Ishikawa (cell line): ENCODE data around the gene CMTM8.

Experiments
- CEBPB ChIP-seq: IDR thresholded peaks from 2 replicates; pipeline ENCODE4 v1.6.1; 2012
- CREB1 ChIP-seq: IDR thresholded peaks from 2 replicates; pipeline ENCODE4 v1.6.1; 2012; ENCODE audit warnings: low read depth
- EGR1 ChIP-seq: IDR thresholded peaks from 2 replicates; pipeline ENCODE4 v1.6.1; 2012
- EP300 ChIP-seq: IDR thresholded peaks from 2 replicates; pipeline ENCODE4 v1.6.1; 2012; ENCODE audit warnings: borderline replicate concordance
- FOXM1 ChIP-seq: IDR thresholded peaks from 2 replicates; pipeline ENCODE4 v1.6.1; 2012; ENCODE audit warnings: low read depth, borderline replicate concordance
- MAX ChIP-seq: IDR thresholded peaks from 2 replicates; pipeline ENCODE4 v1.6.1; 2012
- NFIC ChIP-seq: IDR thresholded peaks from 2 replicates; pipeline ENCODE4 v1.6.1; 2012
- RAD21 ChIP-seq: IDR thresholded peaks from 2 replicates; pipeline ENCODE4 v1.6.1; 2012; ENCODE audit warnings: low read depth
- REST ChIP-seq: IDR thresholded peaks from 2 replicates; pipeline ENCODE4 v1.6.1; 2012; ENCODE audit warnings: low read depth, mild to moderate bottlenecking
- TAF1 ChIP-seq: IDR thresholded peaks from 2 replicates; pipeline ENCODE4 v1.6.1; 2012; ENCODE audit warnings: low read depth, mild to moderate bottlenecking
- TCF12 ChIP-seq: IDR thresholded peaks from 2 replicates; pipeline ENCODE4 v1.6.1; 2012; ENCODE audit warnings: low read depth
- TEAD4 ChIP-seq: IDR thresholded peaks from 2 replicates; pipeline ENCODE4 v1.6.1; 2012
- USF1 ChIP-seq: IDR thresholded peaks from 2 replicates; pipeline ENCODE4 v1.6.1; 2012
- YY1 ChIP-seq: IDR thresholded peaks from 2 replicates; pipeline ENCODE4 v1.6.1; 2012; ENCODE audit warnings: low read depth
- ZBTB7A ChIP-seq: IDR thresholded peaks from 2 replicates; pipeline ENCODE4 v1.6.1; 2012; ENCODE audit warnings: low read depth

CMTM8 gene

GRCh38 chr3:32320080-32320479, 81.6 kb downstream of the CMTM8 start:
- TF ChIP-seq EGR1 (no peak), EP300 (no peak), USF1 (no peak), CEBPB (no peak), FOXM1 (no peak), REST (no peak), YY1 (no peak)

- no peak for TF ChIP-seq TCF12
- no peak for TF ChIP-seq RAD21
- TF ChIP-seq EGR1, result no peak
- TF ChIP-seq REST, result no peak
- no peak for TF ChIP-seq TEAD4
- no peak for TF ChIP-seq ZBTB7A
- no peak for TF ChIP-seq YY1
- TF ChIP-seq MAX, result no peak
- TF ChIP-seq FOXM1, result no peak
- no peak for TF ChIP-seq TAF1
These were observed 82.8 kb downstream of the CMTM8 start for GRCh38 chr3:32321095-32321790.

- no peak for TF ChIP-seq REST
- TF ChIP-seq NFIC, result no peak
- TF ChIP-seq EP300, result no peak
- no peak for TF ChIP-seq EGR1
- TF ChIP-seq TEAD4, result no peak
- TF ChIP-seq RAD21, result no peak
- TF ChIP-seq MAX, result no peak
- TF ChIP-seq CEBPB, result no peak
- TF ChIP-seq TAF1, result no peak
These were observed 83.8 kb downstream of the CMTM8 start for GRCh38 chr3:32322311-32322710.

GRCh38 chr3:32323604-32324003, 85.1 kb downstream of the CMTM8 start:
- TF ChIP-seq TCF12 (no peak), CEBPB (no peak), FOXM1 (no peak), MAX (no peak), USF1 (no peak), RAD21 (no peak), TAF1 (no peak), ZBTB7A (no peak), YY1 (no peak), EP300 (no peak), TEAD4 (no peak), NFIC (no peak), EGR1 (no peak), REST (no peak), CREB1 (no peak)
